ENCODE measurements around the gene PMM2.

PMM2 gene

DNA sequence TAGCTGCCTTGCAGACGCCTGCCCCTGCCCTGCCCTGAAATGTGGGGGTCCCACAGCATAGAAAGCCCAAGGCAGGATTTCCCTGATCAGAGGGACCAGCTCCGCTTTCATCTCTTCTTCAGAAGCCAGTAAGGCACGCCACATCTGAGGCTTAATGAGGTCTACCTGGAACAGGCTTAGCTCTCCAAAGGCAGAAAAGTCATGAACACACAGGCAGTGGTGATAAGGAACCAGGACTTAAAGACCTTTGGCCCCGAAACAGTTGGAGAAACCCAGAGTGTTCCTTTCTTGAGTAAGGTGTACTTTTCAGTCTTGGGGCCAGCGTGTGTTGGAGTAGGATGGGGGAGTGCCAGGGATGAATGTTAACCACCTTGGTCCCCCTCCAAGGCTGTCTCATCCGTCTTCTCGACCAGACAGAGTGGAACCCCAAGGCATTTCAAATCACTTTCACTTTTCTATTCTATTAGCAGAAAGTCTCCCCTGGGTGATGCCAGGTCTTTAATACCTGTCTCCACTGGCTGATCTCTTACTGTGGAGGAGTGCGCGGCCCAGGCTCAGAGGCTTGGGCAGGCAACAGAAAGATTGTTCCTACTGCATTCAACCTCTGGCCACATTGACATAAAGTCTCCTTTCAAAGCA is 44.1 kb upstream of the PMM2 start:
- H2BK120ac ChIP-seq (ENCODE audit: low read depth, low read length) = no peak overlapping the region
- no peaks in the 10 kb centered on the region for H3K27me3 ChIP-seq (ENCODE audit: control insufficient read depth in 1 of 2, insufficient read depth in 1 of 2, low read length in 2 of 2)
- H3K79me1 ChIP-seq (replicated peaks; ENCODE audit: low read length, poor library complexity, severe bottlenecking) = no peaks in the 10 kb centered on the region
- no peak overlapping the region for H3K4ac ChIP-seq (ENCODE audit: low read depth in 1 of 2, low read length in 2 of 2)
- H3K14ac ChIP-seq (ENCODE audit: low read length in 2 of 2) = no peak overlapping the region
- no peak overlapping the region for H2BK5ac ChIP-seq (ENCODE audit: low read depth, low read length, poor library complexity, severe bottlenecking)
- no peaks in the 10 kb centered on the region for H3K9me3 ChIP-seq (ENCODE audit: control insufficient read depth, low read length)
- H3K4me3 ChIP-seq (ENCODE audit: insufficient read depth in 1 of 2, low read depth in 1 of 2, low read length in 2 of 2) = no peak overlapping the region
- no peak overlapping the region for H3K4me2 ChIP-seq (ENCODE audit: low read length, poor library complexity, severe bottlenecking)
- no peak overlapping the region for H2AK5ac ChIP-seq (ENCODE audit: low read length, severe bottlenecking)
- peaks cover 0 to 2% of the 10 kb centered on the region in 2 experiments for H3K36me3 ChIP-seq (ENCODE audit: control insufficient read depth in 1 of 2, insufficient read depth in 2 of 2, low read depth in 1 of 2, low read length in 2 of 2)
- H3K18ac ChIP-seq (ENCODE audit: low read depth in 1 of 2, low read length in 2 of 2) = no peak overlapping the region
- H2BK15ac ChIP-seq (ENCODE audit: low read depth, poor library complexity, severe bottlenecking) = no peak overlapping the region
- WGBS = 69% methylated on average over 8 of the region's 9 CpGs
- no peak for DNase-seq
- no peak overlapping the region for H4K8ac ChIP-seq (ENCODE audit: low read length)
- no peak overlapping the region for H3K9ac ChIP-seq (ENCODE audit: low read length)
- peaks cover 9% of the 10 kb centered on the region for H3K4me1 ChIP-seq (ENCODE audit: control insufficient read depth, insufficient read depth, low read depth, low read length)
- no peak overlapping the region for H3K23ac ChIP-seq (ENCODE audit: low read length in 2 of 2)
- H4K91ac ChIP-seq (ENCODE audit: low read length) = no peak overlapping the region
- no peak overlapping the region for H2AFZ ChIP-seq (ENCODE audit: low read depth, low read length)
- no peak overlapping the region for H2BK12ac ChIP-seq (ENCODE audit: low read length in 2 of 2)
- no peak overlapping the region for H3K27ac ChIP-seq (ENCODE audit: low read length, poor library complexity, severe bottlenecking)

DNA sequence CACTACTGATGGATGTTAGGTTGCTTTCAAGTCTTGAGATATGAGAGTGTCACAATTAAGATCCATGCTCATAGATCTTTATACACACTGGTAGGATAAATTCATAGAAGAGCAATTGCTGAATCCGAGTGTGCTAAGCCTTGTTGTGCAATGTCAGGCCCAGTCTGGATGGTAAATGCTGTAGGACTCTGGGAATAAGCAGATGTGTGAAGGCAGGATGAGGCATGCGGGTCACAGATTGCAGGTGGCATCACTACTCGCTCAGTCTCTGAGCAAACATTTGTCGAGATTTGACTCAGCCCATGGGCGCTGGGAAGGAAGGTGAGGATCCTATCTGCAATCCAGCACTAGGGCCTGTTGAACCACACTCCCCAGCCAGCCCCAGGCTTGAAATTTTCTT is 40.9 kb upstream of the PMM2 start:
- WGBS = 88% methylated on average over 5 of the region's 5 CpGs
- no peaks in the 10 kb centered on the region for H3K27me3 ChIP-seq (ENCODE audit: control insufficient read depth in 1 of 2, insufficient read depth in 1 of 2, low read length in 2 of 2)
- H3K4ac ChIP-seq (ENCODE audit: low read depth in 1 of 2, low read length in 2 of 2) = no peak overlapping the region
- no peak overlapping the region for H4K91ac ChIP-seq (ENCODE audit: low read length)
- H2BK120ac ChIP-seq (ENCODE audit: low read depth, low read length) = no peak overlapping the region
- no peak overlapping the region for H2BK15ac ChIP-seq (ENCODE audit: low read depth, poor library complexity, severe bottlenecking)
- H3K36me3 ChIP-seq (ENCODE audit: control insufficient read depth in 1 of 2, insufficient read depth in 2 of 2, low read depth in 1 of 2, low read length in 2 of 2) = peaks cover 0 to 2% of the 10 kb centered on the region in 2 experiments
- H3K27ac ChIP-seq (ENCODE audit: low read length, poor library complexity, severe bottlenecking) = no peak overlapping the region
- no peak overlapping the region for H2AK5ac ChIP-seq (ENCODE audit: low read length, severe bottlenecking)
- H3K4me3 ChIP-seq (ENCODE audit: insufficient read depth in 1 of 2, low read depth in 1 of 2, low read length in 2 of 2) = no peak overlapping the region
- no peak overlapping the region for H3K18ac ChIP-seq (ENCODE audit: low read depth in 1 of 2, low read length in 2 of 2)
- H3K23ac ChIP-seq (ENCODE audit: low read length in 2 of 2) = no peak overlapping the region
- no peaks in the 10 kb centered on the region for H3K79me1 ChIP-seq (replicated peaks; ENCODE audit: low read length, poor library complexity, severe bottlenecking)
- no peak overlapping the region for H4K8ac ChIP-seq (ENCODE audit: low read length)
- no peaks in the 10 kb centered on the region for H3K9me3 ChIP-seq (ENCODE audit: control insufficient read depth, low read length)
- no peak overlapping the region for H2BK12ac ChIP-seq (ENCODE audit: low read length in 2 of 2)
- no peak overlapping the region for H3K9ac ChIP-seq (ENCODE audit: low read length)
- no peak overlapping the region for H2AFZ ChIP-seq (ENCODE audit: low read depth, low read length)
- H3K14ac ChIP-seq (ENCODE audit: low read length in 2 of 2) = no peak overlapping the region
- H3K4me2 ChIP-seq (ENCODE audit: low read length, poor library complexity, severe bottlenecking) = no peak overlapping the region
- H3K4me1 ChIP-seq (ENCODE audit: control insufficient read depth, insufficient read depth, low read depth, low read length) = peaks cover 4% of the 10 kb centered on the region
- H2BK5ac ChIP-seq (ENCODE audit: low read depth, low read length, poor library complexity, severe bottlenecking) = no peak overlapping the region
- no peak for DNase-seq

DNA sequence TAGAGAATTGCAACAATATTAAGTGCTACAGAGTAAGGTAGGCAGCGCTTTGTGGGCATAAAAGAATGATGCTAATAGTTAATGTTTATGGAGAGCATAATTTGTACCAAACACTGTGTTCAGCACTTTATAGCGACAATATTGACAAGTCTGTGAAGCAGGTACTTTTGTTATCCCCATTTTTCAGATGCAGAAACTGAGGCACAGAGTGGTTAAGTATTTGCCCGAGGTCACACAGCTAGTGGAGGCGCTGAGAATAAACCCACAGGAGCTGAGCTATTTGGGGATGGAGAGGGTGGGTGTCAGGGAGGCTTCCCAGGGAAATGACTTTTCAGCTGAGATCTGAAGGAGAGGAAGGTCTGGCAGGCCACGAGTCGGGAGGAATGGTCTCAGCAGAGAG is 39.6 kb upstream of the PMM2 start:
- Histone ChIP-seq H3K79me1 (replicated peaks; ENCODE audit: low read length, poor library complexity, severe bottlenecking) (no peaks in the 10 kb centered on the region), H4K8ac (ENCODE audit: low read length) (no peak overlapping the region), H3K27me3 (ENCODE audit: control insufficient read depth in 1 of 2, insufficient read depth in 1 of 2, low read length in 2 of 2) (no peaks in the 10 kb centered on the region), H3K4me3 (ENCODE audit: insufficient read depth in 1 of 2, low read depth in 1 of 2, low read length in 2 of 2) (no peak overlapping the region), H3K4me1 (ENCODE audit: control insufficient read depth, insufficient read depth, low read depth, low read length) (no peaks in the 10 kb centered on the region), H2AK5ac (ENCODE audit: low read length, severe bottlenecking) (no peak overlapping the region), H2BK120ac (ENCODE audit: low read depth, low read length) (no peak overlapping the region), H4K91ac (ENCODE audit: low read length) (no peak overlapping the region), H3K14ac (ENCODE audit: low read length in 2 of 2) (no peak overlapping the region), H3K4ac (ENCODE audit: low read depth in 1 of 2, low read length in 2 of 2) (no peak overlapping the region), H3K9ac (ENCODE audit: low read length) (no peak overlapping the region), H3K23ac (ENCODE audit: low read length in 2 of 2) (no peak overlapping the region), H2BK5ac (ENCODE audit: low read depth, low read length, poor library complexity, severe bottlenecking) (no peak overlapping the region), H2AFZ (ENCODE audit: low read depth, low read length) (no peak overlapping the region), H2BK12ac (ENCODE audit: low read length in 2 of 2) (no peak overlapping the region), H3K4me2 (ENCODE audit: low read length, poor library complexity, severe bottlenecking) (no peak overlapping the region), H3K18ac (ENCODE audit: low read depth in 1 of 2, low read length in 2 of 2) (no peak overlapping the region), H3K36me3 (ENCODE audit: control insufficient read depth in 1 of 2, insufficient read depth in 2 of 2, low read depth in 1 of 2, low read length in 2 of 2) (peaks cover 0 to 2% of the 10 kb centered on the region in 2 experiments), H3K9me3 (ENCODE audit: control insufficient read depth, low read length) (no peaks in the 10 kb centered on the region), H3K27ac (ENCODE audit: low read length, poor library complexity, severe bottlenecking) (no peak overlapping the region), H2BK15ac (ENCODE audit: low read depth, poor library complexity, severe bottlenecking) (no peak overlapping the region)
- 83% methylated on average over 6 of the region's 6 CpGs for WGBS
- no peak for DNase-seq

DNA sequence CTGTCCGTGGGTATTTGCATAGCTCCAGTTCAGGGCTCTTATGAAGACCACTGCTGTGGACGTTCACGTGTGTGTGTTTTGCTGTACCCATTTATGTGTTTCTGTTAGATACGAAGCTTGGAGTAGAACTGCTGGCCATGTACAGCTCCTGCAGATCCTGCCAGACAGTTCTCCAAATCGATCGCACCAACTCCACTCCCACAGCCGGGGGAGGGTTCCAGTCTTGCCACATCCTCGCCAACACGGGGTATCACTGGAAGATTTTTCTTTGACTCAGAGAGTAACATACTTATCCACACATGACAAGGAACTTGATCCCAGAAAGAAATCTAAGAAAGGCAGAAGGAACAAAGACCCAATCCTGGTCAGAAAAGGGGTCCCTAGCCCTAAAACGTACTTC is 37.6 kb upstream of the PMM2 start:
- no peak overlapping the region for H3K4me3 ChIP-seq (ENCODE audit: insufficient read depth in 1 of 2, low read depth in 1 of 2, low read length in 2 of 2)
- no peak overlapping the region for H3K4ac ChIP-seq (ENCODE audit: low read depth in 1 of 2, low read length in 2 of 2)
- no peak overlapping the region for H2AFZ ChIP-seq (ENCODE audit: low read depth, low read length)
- no peak overlapping the region for H3K18ac ChIP-seq (ENCODE audit: low read depth in 1 of 2, low read length in 2 of 2)
- H3K36me3 ChIP-seq (ENCODE audit: control insufficient read depth in 1 of 2, insufficient read depth in 2 of 2, low read depth in 1 of 2, low read length in 2 of 2) = peaks cover 0 to 2% of the 10 kb centered on the region in 2 experiments
- no peak overlapping the region for H3K4me2 ChIP-seq (ENCODE audit: low read length, poor library complexity, severe bottlenecking)
- no peaks in the 10 kb centered on the region for H3K9me3 ChIP-seq (ENCODE audit: control insufficient read depth, low read length)
- no peak overlapping the region for H3K27ac ChIP-seq (ENCODE audit: low read length, poor library complexity, severe bottlenecking)
- H3K23ac ChIP-seq (ENCODE audit: low read length in 2 of 2) = no peak overlapping the region
- DNase-seq = no peak
- H3K79me1 ChIP-seq (replicated peaks; ENCODE audit: low read length, poor library complexity, severe bottlenecking) = no peaks in the 10 kb centered on the region
- no peak overlapping the region for H3K14ac ChIP-seq (ENCODE audit: low read length in 2 of 2)
- H3K27me3 ChIP-seq (ENCODE audit: control insufficient read depth in 1 of 2, insufficient read depth in 1 of 2, low read length in 2 of 2) = peaks cover 0 to 9% of the 10 kb centered on the region in 2 experiments
- H2BK12ac ChIP-seq (ENCODE audit: low read length in 2 of 2) = no peak overlapping the region
- no peak overlapping the region for H2BK15ac ChIP-seq (ENCODE audit: low read depth, poor library complexity, severe bottlenecking)
- no peak overlapping the region for H2BK5ac ChIP-seq (ENCODE audit: low read depth, low read length, poor library complexity, severe bottlenecking)
- no peak overlapping the region for H4K91ac ChIP-seq (ENCODE audit: low read length)
- no peak overlapping the region for H2BK120ac ChIP-seq (ENCODE audit: low read depth, low read length)
- no peak overlapping the region for H2AK5ac ChIP-seq (ENCODE audit: low read length, severe bottlenecking)
- H3K4me1 ChIP-seq (ENCODE audit: control insufficient read depth, insufficient read depth, low read depth, low read length) = no peaks in the 10 kb centered on the region
- WGBS = 88% methylated on average over 10 of the region's 10 CpGs
- H4K8ac ChIP-seq (ENCODE audit: low read length) = no peak overlapping the region
- H3K9ac ChIP-seq (ENCODE audit: low read length) = no peak overlapping the region
